GM18498 (cell line): ENCODE measurements around the gene NUSAP1.
A peak's percentile ranks its signal among the peaks of the same experiment; 100 is the strongest.
"Not testable (repeated sequence)": the region's sequence is repeated elsewhere in the genome, so short reads cannot be mapped to it uniquely, and the experiment has no call there.

Experiments
- ATAC-seq: cut with Tn5 transposase; IDR thresholded peaks from one replicate; pipeline ENCODE4 v1.9.1; 2021; ENCODE audit warnings: mild to moderate bottlenecking, moderate library complexity; ENCODE audit not compliant: unreplicated experiment

Gene NUSAP1

GRCh38 chr15:41331833-41332193 is 868 bp upstream of the NUSAP1 start:
- peak; percentile 1 for ATAC-seq

GRCh38 chr15:41333026-41333562 is 413 bp downstream of the NUSAP1 start:
- peak; percentile 30 for ATAC-seq

- no peak for ATAC-seq
Observed at GRCh38 chr15:41334293-41335120, 1.8 kb downstream of the NUSAP1 start.

- no peak for ATAC-seq
Observed at GRCh38 chr15:41336549-41336948, 3.9 kb downstream of the NUSAP1 start.

GRCh38 chr15:41337047-41337446 is 4.4 kb downstream of the NUSAP1 start:
- no peak for ATAC-seq

GRCh38 chr15:41337631-41338522 is 5.2 kb downstream of the NUSAP1 start:
- ATAC-seq: no peak

- ATAC-seq: no peak
Observed at GRCh38 chr15:41340189-41340695, 7.6 kb downstream of the NUSAP1 start.

GRCh38 chr15:41341519-41341918 is 8.8 kb downstream of the NUSAP1 start:
- no peak for ATAC-seq

- no peak for ATAC-seq
Observed at GRCh38 chr15:41347236-41347635, 14.6 kb downstream of the NUSAP1 start.

- no peak for ATAC-seq
Observed at GRCh38 chr15:41350057-41350717, 17.5 kb downstream of the NUSAP1 start.

- ATAC-seq: no peak
Observed at GRCh38 chr15:41354371-41354770, 21.7 kb downstream of the NUSAP1 start.

GRCh38 chr15:41367418-41367817 is 34.7 kb downstream of the NUSAP1 start:
- ATAC-seq: no peak

- ATAC-seq: no peak
Observed at GRCh38 chr15:41377978-41378377, 45.3 kb downstream of the NUSAP1 start.

GRCh38 chr15:41383974-41384749 is 51.5 kb downstream of the NUSAP1 start:
- ATAC-seq: not testable (repeated sequence)

- ATAC-seq: no peak
Observed at GRCh38 chr15:41387646-41388045, 55.0 kb downstream of the NUSAP1 start.

- ATAC-seq: no peak
Observed at GRCh38 chr15:41392659-41393058, 60.0 kb downstream of the NUSAP1 start.

- ATAC-seq: no peak
Observed at GRCh38 chr15:41394924-41395323, 62.2 kb downstream of the NUSAP1 start.

GRCh38 chr15:41396111-41396510 is 63.4 kb downstream of the NUSAP1 start:
- no peak for ATAC-seq

GRCh38 chr15:41401904-41402267 is 69.2 kb downstream of the NUSAP1 start:
- no peak for ATAC-seq

- no peak for ATAC-seq
Observed at GRCh38 chr15:41407341-41407740, 74.7 kb downstream of the NUSAP1 start.
